K562 (cell line): Measurements from ENCODE around the gene NRGN. TPM values are rescaled to one million over a fixed set of nuclear protein-coding genes. Genes with fewer than 3 reads are reported as not detected.

Experiments used
- ARID2 ChIP-seq: fragments of 450-650 bp; IDR thresholded peaks from 2 replicates; pipeline ENCODE4 v1.6.1; 2017; ENCODE audit warnings: antibody characterized with exemption, mild to moderate bottlenecking
- CXXC5 ChIP-seq: fragments of 250-450 bp; sonication (Bioruptor Pico); IDR thresholded peaks from 2 replicates; pipeline ENCODE4 v1.8.0; 2022; ENCODE audit warnings: inconsistent platforms, mild to moderate bottlenecking, moderate library complexity
- DACH1 ChIP-seq: fragments of 450-650 bp; IDR thresholded peaks from 2 replicates; pipeline ENCODE4 v1.6.1; 2018; ENCODE audit not compliant: partially characterized antibody
- GABPA ChIP-seq: fragments of 200-800 bp; sonication (Bioruptor generic); conservative IDR thresholded peaks from 2 replicates; pipeline ENCODE4 v1.6.1; 2016; ENCODE audit warnings: low read depth, missing genetic modification characterization, missing compliant biosample characterization
- MAX ChIP-seq: sonication (generic); formaldehyde crosslinking; IDR thresholded peaks from 2 replicates; pipeline ENCODE4 v1.9.0; 2022; ENCODE audit warnings: mild to moderate bottlenecking, missing genetic modification reagents
- MNT ChIP-seq, 2 experiments: fragments of 450-650 bp; conservative IDR thresholded peaks; 2 replicates each; pipeline ENCODE4 v1.6.1; 2017; ENCODE audit warnings: mild to moderate bottlenecking in 2 of 2, moderate library complexity in 2 of 2
- POLR3G ChIP-seq: IDR thresholded peaks from 2 replicates; pipeline ENCODE4 v1.6.1; 2011; ENCODE audit not compliant: insufficient read length, insufficient replicate concordance; ENCODE audit errors: extremely low read depth
- POU5F1 ChIP-seq: fragments of 150-350 bp; IDR thresholded peaks from 2 replicates; pipeline ENCODE4 v1.6.1; 2014; ENCODE audit warnings: borderline replicate concordance, low read length, low read depth, mild to moderate bottlenecking; ENCODE audit not compliant: partially characterized antibody
- SAP30 ChIP-seq: fragments of 200-600 bp; sonication (generic); IDR thresholded peaks from 2 replicates; pipeline ENCODE4 v1.6.1; 2012; ENCODE audit warnings: borderline replicate concordance, low read depth, mild to moderate bottlenecking, moderate library complexity, low read length, control low read depth, inconsistent platforms; ENCODE audit not compliant: insufficient read depth, poor library complexity, severe bottlenecking
- TAF15 ChIP-seq: fragments of 200-400 bp; formaldehyde crosslinking; IDR thresholded peaks from 2 replicates; pipeline ENCODE4 v1.6.1; 2017; ENCODE audit warnings: mild to moderate bottlenecking, low read depth, low read length, moderate library complexity
- TAF7 ChIP-seq: fragments of 450-650 bp; IDR thresholded peaks from 2 replicates; pipeline ENCODE4 v1.6.1; 2016; ENCODE audit warnings: missing genetic modification characterization, missing compliant biosample characterization
- ZBTB40 ChIP-seq, 2 experiments: fragments of 450-650 bp in 1 of 2; sonication (generic) in 1 of 2; formaldehyde crosslinking in 1 of 2; IDR thresholded peaks; 2 replicates each; pipeline versions ENCODE4 v1.7.1 to v1.9.0; 2016 to 2022; ENCODE audit warnings: inconsistent platforms in 1 of 2, mild to moderate bottlenecking in 1 of 2, missing genetic modification reagents in 1 of 2
- ZBTB9 ChIP-seq: fragments of 450-650 bp; formaldehyde crosslinking; IDR thresholded peaks from 2 replicates; pipeline ENCODE4 v1.4.0; 2020; ENCODE audit warnings: mild to moderate bottlenecking, moderate library complexity
- ZC3H11A ChIP-seq: IDR thresholded peaks from 2 replicates; pipeline ENCODE4 v1.6.1; 2012; ENCODE audit warnings: low read depth, low read length, improper control_type of control experiment
- ZNF232 ChIP-seq: sonication (generic); formaldehyde crosslinking; IDR thresholded peaks from 2 replicates; pipeline ENCODE4 v1.8.0; 2022; ENCODE audit warnings: mild to moderate bottlenecking, missing genetic modification reagents
- polyA plus RNA-seq, 8 experiments: library from polyadenylated mRNA; depleted of rRNA in 4 of 8; stranded (reverse) in 5 of 8; unstranded in 3 of 8; fragments of >200 nt; fragmentation: Nextera tagmentation in 2 of 8; fragmentation: Illumina TruSeq in 1 of 8; extraction: Ambion mirVana in 2 of 8; extraction: Trizol in 1 of 8; gene quantifications; 2 replicates each; pipeline versions ENCODE4 v1.2.1 to v1.2.3, GENCODE V29; 2011 to 2014; ENCODE audit warnings: inconsistent platforms in 1 of 8, missing spikeins in 1 of 8
- total RNA-seq, 7 experiments: library from RNA; depleted of rRNA in 6 of 7; stranded (reverse); fragments of >200 nt in 6 of 7; fragmentation: Illumina TruSeq in 2 of 7; extraction: Trizol in 2 of 7; gene quantifications; 2 replicates each; pipeline versions ENCODE4 v1.2.1 to v1.2.3, GENCODE V29; 2011 to 2021; ENCODE audit warnings: low replicate concordance in 1 of 7

Gene NRGN
- total and polyA plus RNA-seq, 9 of the 15 experiments (the other 6 are each of a cell fraction or from before 2014, with no cell fraction given) = 0.29 to 7.8 (median 3.5) TPM; not detected in 2

GRCh38 chr11:124762105-124762623 lies 22.4 kb downstream of the NRGN start, which contains the start of gene ESAM (continued):
- TF ChIP-seq DACH1 (no peak), ZBTB9 (CRISPR knock-in tag) (no peak), SAP30 (no peak), ZNF232 (no peak), ARID2 (no peak), ZC3H11A (no peak), MAX (peak; percentile 35; the same call in 1 of the 2 replicates), CXXC5 (CRISPR knock-in tag) (peak; percentile 17; the same call in 1 of the 2 replicates), POLR3G (no peak), TAF15 (no peak), TAF7 (tag) (no peak), ZBTB40 (IDR thresholded peaks at IDR 0.05) (no peak), ZBTB40 (CRISPR knock-in tag; IDR thresholded peaks at IDR 0.05) (no peak), MNT (conservative IDR thresholded peaks at IDR 0.05) (no peak), GABPA (tag) (no peak), POU5F1 (no peak)
